Choroid plexus epithelial cell (primary cell): ENCODE measurements around the gene SPACA9.
A peak's percentile ranks its signal among the peaks of the same experiment; 100 is the strongest.

Experiments
- DNase-seq: peaks from one replicate; pipeline ENCODE4 v3.0.0-alpha.2; 2010; ENCODE audit warnings: low read depth
- H3K4me3 ChIP-seq: 2 replicates; pipeline ENCODE4 v1.5.1; 2011; ENCODE audit warnings: low read depth, mild to moderate bottlenecking, control low read depth, low read length, moderate library complexity
- CTCF ChIP-seq: conservative IDR thresholded peaks from 2 replicates; pipeline ENCODE4 v1.5.1; 2011; ENCODE audit warnings: low read depth, mild to moderate bottlenecking, control low read depth, inconsistent platforms, low read length, moderate library complexity

SPACA9 gene

GRCh38 chr9:132840980-132841379 lies 37.7 kb upstream of the SPACA9 start:
- TF ChIP-seq CTCF: no peak
- no peak for DNase-seq
- no peak overlapping the region for H3K4me3 ChIP-seq

- TF ChIP-seq CTCF: no peak
- DNase-seq: peak; percentile 5
- H3K4me3 ChIP-seq: no peak overlapping the region
Observed at GRCh38 chr9:132842124-132843044, 36.3 kb upstream of the SPACA9 start.

GRCh38 chr9:132846109-132846917 lies 32.4 kb upstream of the SPACA9 start:
- no peak overlapping the region for H3K4me3 ChIP-seq
- no peak for TF ChIP-seq CTCF
- no peak for DNase-seq

- H3K4me3 ChIP-seq: no peak overlapping the region
- TF ChIP-seq CTCF: no peak
- DNase-seq: no peak
Observed at GRCh38 chr9:132846918-132847515, 31.7 kb upstream of the SPACA9 start.

GRCh38 chr9:132849185-132849706 lies 29.5 kb upstream of the SPACA9 start:
- no peak for TF ChIP-seq CTCF
- DNase-seq: no peak
- no peak overlapping the region for H3K4me3 ChIP-seq

GRCh38 chr9:132853482-132853881 lies 25.2 kb upstream of the SPACA9 start:
- no peak for TF ChIP-seq CTCF
- DNase-seq: no peak
- no peak overlapping the region for H3K4me3 ChIP-seq
